HG03060 (cell line): ENCODE results near the gene HSF2BP.
"Not testable (repeated sequence)": the region's sequence is repeated elsewhere in the genome, so short reads cannot be mapped to it uniquely, and the experiment has no call there.

Source experiments
- ATAC-seq: cut with Tn5 transposase; IDR thresholded peaks from one replicate; pipeline ENCODE4 v1.9.1; 2021; ENCODE audit warnings: low read depth, moderate number of reproducible peaks; ENCODE audit not compliant: unreplicated experiment

The HSF2BP gene

GRCh38 chr21:43688906-43689305 lies 29.6 kb upstream of the HSF2BP start:
- ATAC-seq: no peak

GRCh38 chr21:43687566-43688399 lies 28.5 kb upstream of the HSF2BP start:
- ATAC-seq: no peak

- no peak for ATAC-seq
Measured at GRCh38 chr21:43686811-43687565, 27.7 kb upstream of the HSF2BP start.

GRCh38 chr21:43684424-43684823 lies 25.1 kb upstream of the HSF2BP start:
- ATAC-seq: no peak

- no peak for ATAC-seq
Measured at GRCh38 chr21:43681650-43682049, 22.4 kb upstream of the HSF2BP start.

- not testable (repeated sequence) for ATAC-seq
Measured at GRCh38 chr21:43680421-43680820, 21.1 kb upstream of the HSF2BP start.

- no peak for ATAC-seq
Measured at GRCh38 chr21:43679951-43680350, 20.7 kb upstream of the HSF2BP start.

GRCh38 chr21:43676391-43676790 lies 17.1 kb upstream of the HSF2BP start:
- ATAC-seq: no peak

GRCh38 chr21:43675871-43676270 lies 16.6 kb upstream of the HSF2BP start:
- ATAC-seq: no peak

- no peak for ATAC-seq
Measured at GRCh38 chr21:43669828-43670605, 10.7 kb upstream of the HSF2BP start.

GRCh38 chr21:43667191-43667904 lies 8.1 kb upstream of the HSF2BP start:
- ATAC-seq: no peak

GRCh38 chr21:43665879-43666278 lies 6.6 kb upstream of the HSF2BP start:
- ATAC-seq: no peak

GRCh38 chr21:43664358-43664757 lies 5.1 kb upstream of the HSF2BP start:
- ATAC-seq: no peak

- ATAC-seq: no peak
Measured at GRCh38 chr21:43663033-43663432, 3.7 kb upstream of the HSF2BP start.

GRCh38 chr21:43662286-43662685 lies 3.0 kb upstream of the HSF2BP start:
- ATAC-seq: no peak

GRCh38 chr21:43658769-43659135 lies 536 bp downstream of the HSF2BP start:
- ATAC-seq: no peak

- ATAC-seq: no peak
Measured at GRCh38 chr21:43658088-43658741, 1.1 kb downstream of the HSF2BP start.

- ATAC-seq: no peak
Measured at GRCh38 chr21:43657355-43658087, 1.8 kb downstream of the HSF2BP start.

- no peak for ATAC-seq
Measured at GRCh38 chr21:43654806-43655489, 4.3 kb downstream of the HSF2BP start.
